Naive thymus-derived CD4-positive, alpha-beta T cell (primary cell): ENCODE measurements around the gene CCDC9. TPM values are rescaled to one million over a fixed set of nuclear protein-coding genes. Genes with fewer than 3 reads are reported as not detected.
"Not testable (repeated sequence)": the region's sequence is repeated elsewhere in the genome, so short reads cannot be mapped to it uniquely, and the experiment has no call there.

Source experiments
- ATAC-seq: fragments of 150-1000 bp; cut with Tn5 transposase; 2 replicates; pipeline ENCODE4 v1.10.0; 2021; ENCODE audit warnings: mild to moderate bottlenecking, moderate library complexity
- CTCF ChIA-PET: fragments of 350-600 bp; sonication (Branson Sonifier 250); formaldehyde crosslinking; loops from one replicate; lab custom pipeline; 2021; ENCODE audit warnings: antibody characterized with exemption; lab: Charles Lee
- POLR2A ChIA-PET: fragments of 350-600 bp; sonication (Branson Sonifier 250); formaldehyde crosslinking; loops from one replicate; lab custom pipeline; 2021; ENCODE audit warnings: antibody characterized with exemption, inconsistent platforms; lab: Charles Lee
- DNase-seq, 9 donors: peaks; one replicate each; pipeline versions ENCODE4 v3.0.0 to v3.0.0-alpha.2; 2020 to 2022; ENCODE audit warnings: mixed read lengths in 1 of 9
- H3K27ac ChIP-seq: one replicate; pipeline ENCODE4 v1.7.0; 2013; ENCODE audit warnings: mild to moderate bottlenecking, low read depth, low read length, moderate library complexity
- H3K27me3 ChIP-seq, 2 donors: one replicate each; pipeline ENCODE4 v1.7.0; 2013; ENCODE audit warnings: low read length in 2 of 2, mild to moderate bottlenecking in 2 of 2, moderate library complexity in 2 of 2; ENCODE audit not compliant: control insufficient read depth in 2 of 2, insufficient read depth in 2 of 2
- H3K36me3 ChIP-seq, 3 experiments: 1 replicate in 2 of 3; 2 replicates in 1 of 3; pipeline ENCODE4 v1.7.0; 2013; ENCODE audit warnings: low read length in 3 of 3, mild to moderate bottlenecking in 3 of 3, moderate library complexity in 1 of 3; ENCODE audit not compliant: insufficient read depth in 3 of 3, control insufficient read depth in 2 of 3
- H3K4me1 ChIP-seq, 2 donors: one replicate each; pipeline ENCODE4 v1.7.0; 2013; ENCODE audit warnings: low read length in 2 of 2, mild to moderate bottlenecking in 2 of 2, moderate library complexity in 1 of 2; ENCODE audit not compliant: control insufficient read depth in 2 of 2, insufficient read depth in 2 of 2
- H3K4me3 ChIP-seq: 2 replicates; pipeline ENCODE4 v1.7.0; 2013; ENCODE audit warnings: mild to moderate bottlenecking, low read length
- H3K9me3 ChIP-seq, 3 experiments: 1 replicate in 2 of 3; 2 replicates in 1 of 3; pipeline ENCODE4 v1.7.0; 2013; ENCODE audit warnings: low read length in 3 of 3; ENCODE audit not compliant: control insufficient read depth in 2 of 3
- H3K27ac Mint-ChIP-seq, 9 donors: one replicate each; pipeline ENCODE4 v1.8.0; 2020 to 2022; ENCODE audit warnings: mixed read lengths in 9 of 9, mild to moderate bottlenecking in 8 of 9, moderate library complexity in 5 of 9, inconsistent platforms in 2 of 9
- H3K27me3 Mint-ChIP-seq, 5 donors: one replicate each; pipeline ENCODE4 v1.8.0; 2021 to 2022; ENCODE audit warnings: mixed read lengths in 5 of 5, mild to moderate bottlenecking in 1 of 5
- H3K36me3 Mint-ChIP-seq, 5 donors: one replicate each; pipeline ENCODE4 v1.8.0; 2020 to 2022; ENCODE audit warnings: mixed read lengths in 5 of 5, mild to moderate bottlenecking in 3 of 5, inconsistent platforms in 1 of 5
- H3K4me1 Mint-ChIP-seq, 7 donors: one replicate each; pipeline ENCODE4 v1.8.0; 2020 to 2022; ENCODE audit warnings: mixed read lengths in 7 of 7, mild to moderate bottlenecking in 3 of 7, inconsistent platforms in 1 of 7
- H3K4me3 Mint-ChIP-seq, 10 donors: one replicate each; pipeline ENCODE4 v1.8.0; 2020 to 2022; ENCODE audit warnings: mild to moderate bottlenecking in 10 of 10, mixed read lengths in 10 of 10, moderate library complexity in 6 of 10, inconsistent platforms in 2 of 10
- H3K9me3 Mint-ChIP-seq, 11 donors: one replicate each; pipeline ENCODE4 v1.8.0; 2020 to 2022; ENCODE audit warnings: mixed read lengths in 11 of 11, mild to moderate bottlenecking in 4 of 11, inconsistent platforms in 1 of 11, moderate library complexity in 1 of 11
- intact Hi-C, 2 donors: fragments of 100-400 bp; cut with micrococcal nuclease; formaldehyde crosslinking; loops; one replicate each; pipeline ENCODE4 v1.15.1; 2023
- polyA plus RNA-seq, 2 donors: library from polyadenylated mRNA; unstranded; fragments of 300-500 nt; fragmentation: Illumina TruSeq; gene quantifications; one replicate each; pipeline ENCODE4 v1.2.3, GENCODE V29; 2021
- total RNA-seq, 6 experiments: library from RNA in 5 of 6; stranded (reverse) in 5 of 6; gene quantifications; 1 replicate in 5 of 6; 2 replicates in 1 of 6; pipeline ENCODE4 v1.2.3 and lab custom pipeline; 2021 to 2026

Gene CCDC9
- total and polyA plus RNA-seq, 7 experiments from 2014 or later, result 8.5 to 80.0 (median 45.9) TPM

- CTCF ChIA-PET, result interaction anchor here (0.6 to 8.2 kb wide), 17 partner anchors 9 to 234 kb away, joined by 3 to 183 read pairs (median 5); partner anchors contain the start of genes CCDC9, INAFM1, SAE1 and ZC3H4
- H3K36me3 ChIP-seq, result no peaks in the 10 kb centered on the region
- H3K27me3 Mint-ChIP-seq, result peaks cover 0 to 3% (median 0%) of the 10 kb centered on the region in 5 donors
- no peak overlapping the region for H3K27ac ChIP-seq
- DNase-seq (peak; percentile 58 to 84 (median 73)), ATAC-seq (peak; percentile 33)
- H3K4me1 ChIP-seq, result peaks cover 13 to 16% of the 10 kb centered on the region in 2 donors
- H3K9me3 ChIP-seq, result no peaks in the 10 kb centered on the region
- peaks cover 6 to 25% (median 13%) of the 10 kb centered on the region in 7 donors for H3K4me1 Mint-ChIP-seq
- H3K27ac Mint-ChIP-seq, result peak overlapping the region in 5 of 9 donors; percentile 4 to 89 (median 53)
- POLR2A ChIA-PET, result interaction anchor here (1.0 to 6.1 kb wide), 11 partner anchors 8 to 134 kb away, joined by 3 to 67 read pairs (median 6); partner anchors contain the start of genes CCDC9, SAE1 and ZC3H4
- H3K9me3 Mint-ChIP-seq, result peaks cover 0 to 5% (median 0%) of the 10 kb centered on the region in 11 donors
- no peak overlapping the region for H3K4me3 ChIP-seq
- peak overlapping the region in 3 of 10 donors; percentile 14 to 46 (median 43) for H3K4me3 Mint-ChIP-seq
- no peaks in the 10 kb centered on the region for H3K27me3 ChIP-seq
- intact Hi-C loops, result loop anchor here (2.0 to 10.0 kb wide), 2 partner anchors 61 to 213 kb away; no protein-coding TSS in a partner anchor
- H3K36me3 Mint-ChIP-seq, result peaks cover 0 to 3% (median 0%) of the 10 kb centered on the region in 5 donors
Observed at GRCh38 chr19:47247308-47247990, 8.9 kb upstream of the CCDC9 start.

- H3K9me3 ChIP-seq, CTCF ChIA-PET, H3K27ac ChIP-seq, ATAC-seq, intact Hi-C loops, H3K9me3 Mint-ChIP-seq, H3K36me3 Mint-ChIP-seq, DNase-seq, H3K27me3 ChIP-seq, H3K27me3 Mint-ChIP-seq, H3K36me3 ChIP-seq, H3K4me3 ChIP-seq: not testable (repeated sequence)
- peak overlapping the region in 2 of 9 donors; percentile 31 to 65 for H3K27ac Mint-ChIP-seq
- H3K4me1 ChIP-seq, result peaks cover 8 to 11% of the 10 kb centered on the region in 2 donors
- H3K4me1 Mint-ChIP-seq, result peaks cover 11 to 20% (median 16%) of the 10 kb centered on the region in 7 donors
- POLR2A ChIA-PET, result interaction anchor here (0.7 to 1.8 kb wide), 3 partner anchors 9 to 107 kb away, joined by 3 read pairs; no protein-coding TSS in a partner anchor
- H3K4me3 Mint-ChIP-seq, result peak overlapping the region in 1 of 10 donors; percentile 56
Observed at GRCh38 chr19:47253016-47253415, 3.3 kb upstream of the CCDC9 start.

DNA sequence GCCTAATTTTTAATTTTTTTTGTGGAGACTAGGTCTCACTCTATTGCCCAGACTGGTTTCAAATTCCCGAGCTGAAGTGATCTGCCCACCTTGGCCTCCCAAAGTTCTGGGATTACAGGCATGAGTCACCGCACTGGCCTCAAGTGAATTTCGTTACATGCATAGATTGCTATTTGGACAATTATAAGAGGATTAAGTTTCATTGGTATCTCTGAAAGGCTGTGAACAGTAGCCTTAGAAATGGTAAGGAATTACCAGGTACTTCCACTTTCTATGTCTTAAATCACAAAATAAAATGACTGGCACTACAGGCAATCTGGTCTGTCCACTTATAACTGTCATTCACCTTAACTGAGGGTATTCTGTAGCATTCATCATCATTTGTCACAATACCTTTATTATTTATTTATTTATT lies 2.9 kb upstream of the CCDC9 start:
- no peaks in the 10 kb centered on the region for H3K27me3 ChIP-seq
- H3K9me3 Mint-ChIP-seq, result no peaks in the 10 kb centered on the region
- peaks cover 12 to 15% of the 10 kb centered on the region in 2 donors for H3K4me1 ChIP-seq
- peaks cover 0 to 2% (median 0%) of the 10 kb centered on the region in 5 donors for H3K27me3 Mint-ChIP-seq
- ATAC-seq, result no peak
- peaks cover 0 to 5% (median 1%) of the 10 kb centered on the region in 3 experiments for H3K36me3 ChIP-seq
- H3K4me1 Mint-ChIP-seq, result peaks cover 14 to 23% (median 19%) of the 10 kb centered on the region in 7 donors
- CTCF ChIA-PET, result no interaction called here
- peak overlapping the region in 1 of 10 donors; percentile 56 for H3K4me3 Mint-ChIP-seq
- no peak overlapping the region for H3K4me3 ChIP-seq
- intact Hi-C loops, result no loop called here
- no peaks in the 10 kb centered on the region for H3K9me3 ChIP-seq
- peaks cover 0 to 8% (median 5%) of the 10 kb centered on the region in 5 donors for H3K36me3 Mint-ChIP-seq
- DNase-seq, result no peak
- POLR2A ChIA-PET, result interaction anchor here (1.2 to 4.2 kb wide), 3 partner anchors 8 to 107 kb away, joined by 3 to 38 read pairs (median 3); no protein-coding TSS in a partner anchor
- H3K27ac Mint-ChIP-seq, result peak overlapping the region in 1 of 9 donors; percentile 65
- no peak overlapping the region for H3K27ac ChIP-seq

GRCh38 chr19:47253970-47254369 lies 2.4 kb upstream of the CCDC9 start:
- intact Hi-C loops, result no loop called here
- H3K4me3 ChIP-seq, result no peak overlapping the region
- ChIA-PET POLR2A (interaction anchor here (1.8 to 4.2 kb wide), 2 partner anchors 8 to 108 kb away, joined by 3 to 38 read pairs; no protein-coding TSS in a partner anchor), CTCF (no interaction called here)
- peak in 1 of 9 donors; percentile 26 for DNase-seq
- H3K4me1 Mint-ChIP-seq, result peaks cover 19 to 28% (median 24%) of the 10 kb centered on the region in 7 donors
- peaks cover 0 to 10% (median 6%) of the 10 kb centered on the region in 3 experiments for H3K36me3 ChIP-seq
- H3K9me3 ChIP-seq, result no peaks in the 10 kb centered on the region
- no peak for ATAC-seq
- peak overlapping the region in 5 of 9 donors; percentile 1 to 79 (median 75) for H3K27ac Mint-ChIP-seq
- peaks cover 0 to 2% (median 0%) of the 10 kb centered on the region in 5 donors for H3K27me3 Mint-ChIP-seq
- H3K4me1 ChIP-seq, result peaks cover 15 to 17% of the 10 kb centered on the region in 2 donors
- no peak overlapping the region for H3K27ac ChIP-seq
- H3K36me3 Mint-ChIP-seq, result peaks cover 0 to 11% (median 10%) of the 10 kb centered on the region in 5 donors
- H3K9me3 Mint-ChIP-seq, result no peaks in the 10 kb centered on the region
- no peak overlapping the region for H3K4me3 Mint-ChIP-seq
- H3K27me3 ChIP-seq, result no peaks in the 10 kb centered on the region

- H3K4me1 Mint-ChIP-seq, result peaks cover 35 to 46% (median 39%) of the 10 kb centered on the region in 7 donors
- H3K9me3 Mint-ChIP-seq, result peaks cover 0 to 2% (median 0%) of the 10 kb centered on the region in 11 donors
- Histone ChIP-seq H3K4me3 (peak overlapping the region; percentile 65), H3K9me3 (no peaks in the 10 kb centered on the region), H3K27me3 (no peaks in the 10 kb centered on the region), H3K27ac (peak overlapping the region; percentile 90), H3K4me1 (peaks cover 15 to 24% of the 10 kb centered on the region in 2 donors), H3K36me3 (peaks cover 0 to 35% (median 14%) of the 10 kb centered on the region in 3 experiments)
- peak; percentile 94 to 100 (median 96) for DNase-seq
- peak; percentile 88 for ATAC-seq
- ChIA-PET POLR2A (interaction anchor here (0.6 to 4.2 kb wide), 17 partner anchors 11 to 655 kb away, joined by 3 to 44 read pairs (median 4); partner anchors contain the start of genes INAFM1 and ZC3H4), CTCF (interaction anchor here (0.5 to 1.8 kb wide), 7 partner anchors 9 to 111 kb away, joined by 3 to 8 read pairs (median 4); no protein-coding TSS in a partner anchor)
- peaks cover 11 to 30% (median 25%) of the 10 kb centered on the region in 5 donors for H3K36me3 Mint-ChIP-seq
- intact Hi-C loops, result loop anchor here (1.0 to 5.0 kb wide), 17 partner anchors 13 to 1380 kb away; partner anchors contain the start of genes ARHGAP35 (in 2 of the 2), DBP (in 2 of the 2), DHX34 (in 2 of the 2) and TMEM160 (in 2 of the 2)
- peak overlapping the region; percentile 90 to 99 (median 97) for H3K27ac Mint-ChIP-seq
- H3K27me3 Mint-ChIP-seq, result peaks cover 0 to 2% (median 0%) of the 10 kb centered on the region in 5 donors
- H3K4me3 Mint-ChIP-seq, result peak overlapping the region; percentile 85 to 97 (median 90)
Observed at GRCh38 chr19:47256693-47257410, 527 bp downstream of the CCDC9 start.
